ENCODE results near the gene TMEM88. TPM values are rescaled to one million over a fixed set of nuclear protein-coding genes. Genes with fewer than 3 reads are reported as not detected.

Gene TMEM88
- total and polyA plus RNA-seq, 2 donors (not counting 1 experiment from before 2014, with no cell fraction given), result 5.1 to 9.5 TPM

GRCh38 chr17:7889166-7889955 is 34.5 kb downstream of the TMEM88 start:
- Histone ChIP-seq H3K4me3 (ENCODE audit: control extremely low read depth in 1 of 5, extremely low read depth in 1 of 5, insufficient read depth in 1 of 5, low read depth in 2 of 5, low read length in 4 of 5) (no peak overlapping the region), H3K4me2 (replicated peaks; ENCODE audit: low read depth, low read length, poor library complexity, severe bottlenecking) (peak overlapping the region; percentile 86), H2AFZ (ENCODE audit: insufficient read depth, low read depth, low read length, poor library complexity, severe bottlenecking) (no peak overlapping the region), H3K79me2 (ENCODE audit: control insufficient read depth, insufficient read depth, low read length) (peaks cover 10% of the 10 kb centered on the region), H3K36me3 (replicated peaks in 1 of 2; ENCODE audit: control extremely low read depth in 1 of 2, control insufficient read depth in 1 of 2, extremely low read depth in 1 of 2, insufficient read depth in 2 of 2, low read length in 1 of 2) (peaks cover 0 to 20% of the 10 kb centered on the region in 2 experiments), H4K20me1 (ENCODE audit: control insufficient read depth, insufficient read depth, low read length, poor library complexity, severe bottlenecking) (no peaks in the 10 kb centered on the region), H3K27me3 (replicated peaks in 1 of 4; ENCODE audit: control extremely low read depth in 1 of 4, control insufficient read depth in 3 of 4, insufficient read depth in 4 of 4, low read length in 3 of 4) (no peaks in the 10 kb centered on the region), H3K4me1 (ENCODE audit: control insufficient read depth in 2 of 2, insufficient read depth in 2 of 2, low read length in 2 of 2) (peaks cover 15 to 31% of the 10 kb centered on the region in 2 donors), H3K9ac (ENCODE audit: low read length) (no peak overlapping the region), H3K9me3 (ENCODE audit: control extremely low read depth in 1 of 3, control insufficient read depth in 2 of 3, insufficient read depth in 1 of 3, low read length in 2 of 3) (no peaks in the 10 kb centered on the region), H3K27ac (ENCODE audit: low read length in 2 of 2) (peak overlapping the region in 1 of 2 donors; percentile 65)
- no peaks in the 10 kb centered on the region for H3K4me1 Mint-ChIP-seq
- TF ChIP-seq EZH2 (IDR thresholded peaks at IDR 0.05; ENCODE audit: borderline replicate concordance, insufficient read depth, low read depth, low read length, poor library complexity, severe bottlenecking) (no peak), CTCF (IDR thresholded peaks at IDR 0.05) (no peak)
- H3K27me3 Mint-ChIP-seq, result no peaks in the 10 kb centered on the region
- H3K4me3 Mint-ChIP-seq, result no peak overlapping the region
- DNase-seq (peak; percentile 34), ATAC-seq (ENCODE audit: low read depth) (no peak)
- ChIA-PET POLR2A (interaction anchor here (0.6 kb wide), 1 partner anchor 55 kb away, joined by 7 read pairs; the partner anchor contains the start of gene KDM6B), CTCF (no interaction called here)
- WGBS (ENCODE audit: insufficient coverage), result 78% methylated on average over 8 of the region's 11 CpGs
- intact Hi-C loops (cut with micrococcal nuclease), result loop anchor here (10.0 kb wide), 1 partner anchor 145 kb away; no protein-coding TSS in a partner anchor
- H3K9me3 Mint-ChIP-seq (ENCODE audit: insufficient read depth), result no peaks in the 10 kb centered on the region
- H3K27ac Mint-ChIP-seq, result peak overlapping the region; percentile 53

GRCh38 chr17:7893187-7893880 is 38.5 kb downstream of the TMEM88 start:
- no peak for TF ChIP-seq CTCF (IDR thresholded peaks at IDR 0.05)
- no peak for TF ChIP-seq EZH2 (IDR thresholded peaks at IDR 0.05; ENCODE audit: borderline replicate concordance, insufficient read depth, low read depth, low read length, poor library complexity, severe bottlenecking)
- no peaks in the 10 kb centered on the region for H3K4me1 Mint-ChIP-seq
- 88% methylated on average over 7 of the region's 15 CpGs for WGBS (ENCODE audit: insufficient coverage)
- Histone ChIP-seq H3K4me1 (ENCODE audit: control insufficient read depth in 2 of 2, insufficient read depth in 2 of 2, low read length in 2 of 2) (peaks cover 2 to 4% of the 10 kb centered on the region in 2 donors), H3K27me3 (replicated peaks in 1 of 4; ENCODE audit: control extremely low read depth in 1 of 4, control insufficient read depth in 3 of 4, insufficient read depth in 4 of 4, low read length in 3 of 4) (no peaks in the 10 kb centered on the region), H2AFZ (ENCODE audit: insufficient read depth, low read depth, low read length, poor library complexity, severe bottlenecking) (no peak overlapping the region), H3K9me3 (ENCODE audit: control extremely low read depth in 1 of 3, control insufficient read depth in 2 of 3, insufficient read depth in 1 of 3, low read length in 2 of 3) (no peaks in the 10 kb centered on the region), H3K79me2 (ENCODE audit: control insufficient read depth, insufficient read depth, low read length) (no peaks in the 10 kb centered on the region), H4K20me1 (ENCODE audit: control insufficient read depth, insufficient read depth, low read length, poor library complexity, severe bottlenecking) (no peaks in the 10 kb centered on the region), H3K9ac (ENCODE audit: low read length) (no peak overlapping the region), H3K36me3 (replicated peaks in 1 of 2; ENCODE audit: control extremely low read depth in 1 of 2, control insufficient read depth in 1 of 2, extremely low read depth in 1 of 2, insufficient read depth in 2 of 2, low read length in 1 of 2) (peaks cover 0 to 47% of the 10 kb centered on the region in 2 experiments), H3K27ac (ENCODE audit: low read length in 2 of 2) (no peak overlapping the region), H3K4me2 (replicated peaks; ENCODE audit: low read depth, low read length, poor library complexity, severe bottlenecking) (no peak overlapping the region), H3K4me3 (ENCODE audit: control extremely low read depth in 1 of 5, extremely low read depth in 1 of 5, insufficient read depth in 1 of 5, low read depth in 2 of 5, low read length in 4 of 5) (no peak overlapping the region)
- no peaks in the 10 kb centered on the region for H3K9me3 Mint-ChIP-seq (ENCODE audit: insufficient read depth)
- ATAC-seq (ENCODE audit: low read depth), result no peak
- no peak overlapping the region for H3K27ac Mint-ChIP-seq
- H3K27me3 Mint-ChIP-seq, result no peaks in the 10 kb centered on the region
- intact Hi-C loops (cut with micrococcal nuclease), result no loop called here
- DNase-seq, result no peak
- H3K4me3 Mint-ChIP-seq, result no peak overlapping the region
- CTCF ChIA-PET, result no interaction called here
- POLR2A ChIA-PET, result no interaction called here
